Measurements from ENCODE around the gene SNRPB. TPM values are rescaled to one million over a fixed set of nuclear protein-coding genes. Genes with fewer than 3 reads are reported as not detected.

SNRPB gene
- total RNA-seq, 1 donor from 2014 or later, result 280 TPM

Other genes with a start within 250 kb of the SNRPB start
- gene TGM3, start 174.8 kb downstream of the SNRPB start, total RNA-seq, result 11.8 and 42.6 TPM in 2 replicates
- not detected in 2 replicates for gene TGM6, start 89.9 kb downstream of the SNRPB start, total RNA-seq
- gene ZNF343, start 38.1 kb upstream of the SNRPB start, total RNA-seq, result 9.2 and 11.3 TPM in 2 replicates
- gene TMC2, start 65.8 kb upstream of the SNRPB start, total RNA-seq, result not detected in 2 replicates
- gene NOP56, start 181.8 kb upstream of the SNRPB start, total RNA-seq, result 166 and 288 TPM in 2 replicates
- 96.0 and 103 TPM in 2 replicates for gene IDH3B, start 193.4 kb upstream of the SNRPB start, total RNA-seq
- gene EBF4, start 222.0 kb upstream of the SNRPB start, total RNA-seq, result 0.64 and 1.3 TPM in 2 replicates